Memory B cell (primary cell): Measurements from ENCODE around the gene HASPIN.
"Not testable (repeated sequence)": the region's sequence is repeated elsewhere in the genome, so short reads cannot be mapped to it uniquely, and the experiment has no call there.

Source experiments
- ATAC-seq: fragments of 150-1000 bp; cut with Tn5 transposase; 2 replicates; pipeline ENCODE4 v1.10.0; 2021; ENCODE audit warnings: low read depth, mild to moderate bottlenecking, moderate library complexity
- DNase-seq, 2 donors: peaks; one replicate each; pipeline ENCODE4 v3.0.0; 2022; ENCODE audit warnings: low spot score in 2 of 2
- H3K27ac Mint-ChIP-seq: one replicate; pipeline ENCODE4 v1.8.0; 2022; ENCODE audit warnings: mild to moderate bottlenecking, moderate library complexity, mixed read lengths
- H3K27me3 Mint-ChIP-seq: one replicate; pipeline ENCODE4 v1.8.0; 2022; ENCODE audit warnings: mixed read lengths
- H3K36me3 Mint-ChIP-seq: one replicate; pipeline ENCODE4 v1.8.0; 2022; ENCODE audit warnings: mild to moderate bottlenecking, mixed read lengths
- H3K4me1 Mint-ChIP-seq: one replicate; pipeline ENCODE4 v1.8.0; 2022; ENCODE audit warnings: mixed read lengths
- H3K4me3 Mint-ChIP-seq: one replicate; pipeline ENCODE4 v1.8.0; 2022; ENCODE audit warnings: mild to moderate bottlenecking, moderate library complexity, mixed read lengths
- H3K9me3 Mint-ChIP-seq: one replicate; pipeline ENCODE4 v1.8.0; 2022; ENCODE audit warnings: mixed read lengths

HASPIN gene

DNA sequence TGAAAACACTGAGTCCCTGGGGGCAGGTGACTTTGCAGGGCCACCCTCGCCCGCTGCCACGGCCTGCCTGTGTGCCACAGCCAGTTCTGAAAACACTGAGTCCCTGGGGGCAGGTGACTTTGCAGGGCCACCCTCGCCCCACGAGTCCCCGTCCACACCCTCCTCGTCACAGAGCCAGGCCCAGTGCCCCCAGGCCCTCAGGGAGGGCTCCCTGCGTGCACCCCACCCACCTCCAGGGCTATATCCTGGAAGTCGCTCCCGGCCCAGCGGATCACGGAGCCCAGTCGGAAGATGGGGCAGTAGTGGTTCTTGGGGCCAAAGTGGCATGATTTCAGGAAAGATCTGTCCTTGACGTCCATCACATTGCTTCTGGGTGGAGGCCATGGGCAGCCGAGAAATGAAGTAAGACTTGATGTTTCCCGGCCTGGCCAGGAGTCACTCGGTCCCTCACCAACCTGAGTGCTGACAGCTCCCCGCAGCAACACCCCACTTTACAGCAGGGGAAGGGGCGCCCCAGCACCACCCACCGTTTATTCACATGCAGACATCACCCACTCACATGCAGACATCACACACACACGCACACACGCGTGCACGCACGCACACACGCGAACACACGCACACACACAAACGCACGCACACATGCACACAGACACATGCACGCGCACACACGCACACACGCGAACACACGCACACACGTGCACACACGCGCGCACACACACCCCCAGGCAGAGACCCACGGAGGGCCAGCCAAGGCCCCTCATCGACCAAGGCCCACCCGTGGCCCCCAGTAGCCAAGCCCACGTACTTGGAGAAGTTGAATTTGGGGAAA is 34.2 kb upstream of the HASPIN start:
- H3K4me3 Mint-ChIP-seq, result peak overlapping the region; percentile 78
- ATAC-seq, result no peak
- no peaks in the 10 kb centered on the region for H3K27me3 Mint-ChIP-seq
- H3K4me1 Mint-ChIP-seq, result peaks cover 40% of the 10 kb centered on the region
- peaks cover 30% of the 10 kb centered on the region for H3K36me3 Mint-ChIP-seq
- DNase-seq, result peak in 1 of 2 donors; percentile 50
- no peaks in the 10 kb centered on the region for H3K9me3 Mint-ChIP-seq
- peak overlapping the region; percentile 89 for H3K27ac Mint-ChIP-seq

GRCh38 chr17:3690094-3690715 is 33.5 kb upstream of the HASPIN start:
- Mint-ChIP-seq H3K27ac (peak overlapping the region; percentile 89), H3K4me1 (peaks cover 36% of the 10 kb centered on the region), H3K4me3 (peak overlapping the region; percentile 99), H3K27me3 (no peaks in the 10 kb centered on the region), H3K9me3 (no peaks in the 10 kb centered on the region), H3K36me3 (peaks cover 35% of the 10 kb centered on the region)
- DNase-seq (no peak), ATAC-seq (no peak)

GRCh38 chr17:3691617-3692067 is 32.1 kb upstream of the HASPIN start:
- Mint-ChIP-seq H3K4me3 (peak overlapping the region; percentile 99), H3K36me3 (peaks cover 37% of the 10 kb centered on the region), H3K27ac (peak overlapping the region; percentile 83), H3K9me3 (no peaks in the 10 kb centered on the region), H3K4me1 (peaks cover 35% of the 10 kb centered on the region), H3K27me3 (no peaks in the 10 kb centered on the region)
- ATAC-seq, result no peak
- no peak for DNase-seq

DNA sequence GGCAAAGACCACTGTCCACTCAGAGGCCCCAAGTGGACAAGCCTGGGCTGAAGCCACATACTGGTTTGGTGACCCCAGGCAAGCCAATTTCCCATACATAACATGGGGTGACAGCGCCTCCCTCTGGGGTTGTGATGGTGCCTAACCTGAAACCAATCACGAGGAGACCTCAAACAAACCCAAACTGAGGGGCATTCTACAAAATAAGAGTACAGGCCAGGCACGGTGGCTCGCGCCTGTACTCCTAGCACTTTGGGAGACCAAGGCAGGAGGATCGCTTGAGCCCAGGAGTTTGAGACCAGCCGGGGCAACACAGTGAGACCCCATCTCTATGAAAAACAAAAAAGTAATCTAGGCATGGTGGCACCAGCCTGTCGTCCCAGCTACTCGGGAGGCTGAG is 31.4 kb upstream of the HASPIN start:
- Mint-ChIP-seq H3K4me1 (peaks cover 38% of the 10 kb centered on the region), H3K27ac (peak overlapping the region; percentile 97), H3K9me3 (no peaks in the 10 kb centered on the region), H3K36me3 (peaks cover 37% of the 10 kb centered on the region), H3K27me3 (no peaks in the 10 kb centered on the region), H3K4me3 (peak overlapping the region; percentile 99)
- ATAC-seq (no peak), DNase-seq (no peak)

- no peak for ATAC-seq
- Mint-ChIP-seq H3K9me3 (no peaks in the 10 kb centered on the region), H3K36me3 (peaks cover 36% of the 10 kb centered on the region), H3K27me3 (no peaks in the 10 kb centered on the region), H3K27ac (peak overlapping the region; percentile 97), H3K4me1 (peaks cover 39% of the 10 kb centered on the region), H3K4me3 (peak overlapping the region; percentile 99)
- DNase-seq, result no peak
Measured at GRCh38 chr17:3693141-3693540, 30.6 kb upstream of the HASPIN start.

- peak overlapping the region; percentile 99 for H3K4me3 Mint-ChIP-seq
Measured at GRCh38 chr17:3693829-3694231, 29.9 kb upstream of the HASPIN start.

DNA sequence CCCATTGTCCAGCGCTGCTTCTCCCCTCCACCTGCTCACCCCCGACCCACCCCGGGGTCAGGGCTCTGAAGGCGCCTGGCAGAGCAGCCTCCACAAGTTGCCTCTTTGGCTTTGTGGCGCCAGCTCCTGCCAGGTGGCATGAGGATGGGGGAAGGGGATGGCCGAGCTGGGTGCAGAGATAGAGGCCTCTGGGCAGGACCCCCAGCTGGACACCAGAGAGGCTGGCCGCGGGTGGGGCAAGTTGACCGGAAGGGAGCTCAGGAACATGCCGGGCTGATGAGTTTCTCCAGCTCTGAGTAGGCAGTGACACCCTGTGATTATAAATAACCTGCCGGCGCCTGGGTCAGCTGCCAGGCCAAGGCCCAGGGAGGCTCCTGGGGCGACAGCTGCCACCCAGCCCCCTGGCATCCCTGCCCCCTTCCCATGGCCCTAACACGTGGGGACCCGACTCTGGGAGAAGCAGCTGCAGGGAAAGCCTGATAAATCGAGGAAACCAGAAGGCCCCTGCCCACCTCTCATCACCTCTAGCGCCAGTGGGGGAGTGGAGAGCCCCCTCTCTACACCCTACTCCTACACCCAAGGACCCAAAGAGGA is 28.5 kb upstream of the HASPIN start:
- H3K4me1 Mint-ChIP-seq, result peaks cover 27% of the 10 kb centered on the region
- no peaks in the 10 kb centered on the region for H3K9me3 Mint-ChIP-seq
- peaks cover 21% of the 10 kb centered on the region for H3K36me3 Mint-ChIP-seq
- no peaks in the 10 kb centered on the region for H3K27me3 Mint-ChIP-seq
- peak overlapping the region; percentile 97 for H3K27ac Mint-ChIP-seq
- peak overlapping the region; percentile 99 for H3K4me3 Mint-ChIP-seq
- DNase-seq, result no peak
- no peak for ATAC-seq

More at GRCh38 chr17:3693829-3694231, 29.9 kb upstream of the HASPIN start:
- Mint-ChIP-seq H3K27me3 (no peaks in the 10 kb centered on the region), H3K9me3 (no peaks in the 10 kb centered on the region), H3K36me3 (peaks cover 29% of the 10 kb centered on the region), H3K27ac (peak overlapping the region; percentile 97), H3K4me1 (peaks cover 33% of the 10 kb centered on the region)
- DNase-seq (peak; percentile 65 to 72), ATAC-seq (peak; percentile 67)

- Mint-ChIP-seq H3K27me3 (no peaks in the 10 kb centered on the region), H3K9me3 (no peaks in the 10 kb centered on the region), H3K4me1 (peaks cover 25% of the 10 kb centered on the region), H3K27ac (peak within 1 kb of the TSS; percentile 97), H3K36me3 (peaks cover 17% of the 10 kb centered on the region), H3K4me3 (peak within 1 kb of the TSS; percentile 99)
- ATAC-seq, result peak; percentile 50
- DNase-seq, result peak in 1 of 2 donors; percentile 66
Measured at GRCh38 chr17:3695723-3696411, 27.8 kb upstream of the HASPIN start, which contains the start of gene P2RX5. Gene P2RX5, minus strand, starts transcription at chr17:3696155. Its CDS starts 150 bp downstream, at chr17:3696005.

- no peaks in the 10 kb centered on the region for H3K9me3 Mint-ChIP-seq
- H3K4me1 Mint-ChIP-seq, result peaks cover 17% of the 10 kb centered on the region
- H3K4me3 Mint-ChIP-seq, result peak overlapping the region; percentile 97
- DNase-seq (no peak), ATAC-seq (no peak)
- H3K27ac Mint-ChIP-seq, result peak overlapping the region; percentile 97
- H3K36me3 Mint-ChIP-seq, result peaks cover 14% of the 10 kb centered on the region
- H3K27me3 Mint-ChIP-seq, result no peaks in the 10 kb centered on the region
Measured at GRCh38 chr17:3697103-3697476, 26.6 kb upstream of the HASPIN start.

DNA sequence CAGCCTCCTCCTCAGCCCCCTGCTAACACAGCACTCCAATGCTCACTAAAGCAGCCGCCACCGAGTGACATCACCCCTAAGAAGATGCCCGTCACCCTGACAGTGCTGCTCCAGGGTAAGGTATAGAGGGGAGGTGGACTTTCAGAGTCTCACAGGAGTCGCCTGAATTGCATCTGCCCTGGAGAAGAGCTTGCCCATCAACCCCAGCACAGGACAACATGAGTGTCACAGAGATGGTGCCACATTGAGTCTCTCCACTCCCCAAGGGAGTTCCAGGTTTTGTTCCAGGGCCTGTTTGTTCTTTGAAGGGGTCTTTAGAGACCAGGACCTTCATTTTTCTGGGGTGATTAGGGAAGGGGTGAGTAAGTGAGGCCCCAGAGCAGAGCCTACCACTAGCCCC is 25.6 kb upstream of the HASPIN start:
- DNase-seq, result no peak
- Mint-ChIP-seq H3K36me3 (peaks cover 15% of the 10 kb centered on the region), H3K4me1 (peaks cover 20% of the 10 kb centered on the region), H3K4me3 (no peak overlapping the region), H3K9me3 (peaks cover 2% of the 10 kb centered on the region), H3K27ac (no peak overlapping the region), H3K27me3 (no peaks in the 10 kb centered on the region)
- ATAC-seq, result no peak

DNA sequence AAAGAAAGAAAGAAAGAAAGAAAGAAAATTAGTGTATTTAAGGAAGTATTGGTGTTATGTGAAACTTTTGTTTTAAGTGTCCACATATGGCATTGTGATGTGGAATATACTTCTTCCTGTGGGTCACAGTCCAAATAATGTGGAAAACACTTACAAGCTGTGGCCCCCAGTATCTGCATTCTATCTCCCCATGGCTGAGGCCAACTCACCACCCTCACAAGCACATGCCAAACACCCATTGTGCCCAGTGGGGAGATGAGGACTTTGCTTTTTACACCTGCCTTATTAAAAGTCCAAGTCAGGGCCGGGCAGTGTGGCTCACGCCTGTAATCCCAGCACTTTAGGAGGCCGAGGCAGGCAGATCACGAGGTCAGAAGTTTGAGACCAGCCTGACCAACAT is 23.8 kb upstream of the HASPIN start:
- H3K27me3 Mint-ChIP-seq, result no peaks in the 10 kb centered on the region
- no peak overlapping the region for H3K4me3 Mint-ChIP-seq
- peaks cover 6% of the 10 kb centered on the region for H3K36me3 Mint-ChIP-seq
- H3K27ac Mint-ChIP-seq, result peak overlapping the region; percentile 62
- no peak for ATAC-seq
- no peak for DNase-seq
- H3K9me3 Mint-ChIP-seq, result peaks cover 2% of the 10 kb centered on the region
- peaks cover 17% of the 10 kb centered on the region for H3K4me1 Mint-ChIP-seq

DNA sequence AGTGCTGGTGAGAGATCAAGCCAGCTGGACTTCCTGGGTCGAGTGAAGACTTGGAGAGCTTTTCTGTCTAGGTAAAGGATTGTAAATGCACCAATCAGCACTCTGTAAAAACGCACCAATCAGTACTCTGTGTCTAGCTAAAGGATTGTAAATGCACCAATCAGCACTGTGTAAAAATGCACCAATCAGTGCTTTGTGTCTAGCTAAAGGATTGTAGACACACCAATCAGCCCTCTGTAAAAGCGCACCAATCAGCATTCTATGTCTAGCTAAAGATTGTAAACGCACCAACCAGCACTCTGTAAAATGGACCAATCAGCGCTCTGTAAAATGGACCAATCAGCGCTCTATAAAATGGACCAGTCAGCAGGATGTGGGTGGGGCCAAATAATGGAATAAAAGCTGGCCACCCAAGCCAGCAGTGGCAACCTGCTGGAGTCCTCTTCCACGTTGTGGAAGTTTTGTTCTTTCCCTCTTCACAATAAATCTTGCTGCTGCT is 21.6 kb upstream of the HASPIN start:
- not testable (repeated sequence) for H3K9me3 Mint-ChIP-seq, ATAC-seq, DNase-seq, H3K27ac Mint-ChIP-seq, H3K36me3 Mint-ChIP-seq, H3K27me3 Mint-ChIP-seq, H3K4me3 Mint-ChIP-seq
- H3K4me1 Mint-ChIP-seq, result peaks cover 22% of the 10 kb centered on the region

GRCh38 chr17:3704931-3705717 is 18.6 kb upstream of the HASPIN start:
- ATAC-seq (no peak), DNase-seq (no peak)
- Mint-ChIP-seq H3K9me3 (peaks cover 2% of the 10 kb centered on the region), H3K36me3 (peaks cover 3% of the 10 kb centered on the region), H3K4me1 (peaks cover 31% of the 10 kb centered on the region), H3K27me3 (no peaks in the 10 kb centered on the region), H3K4me3 (no peak overlapping the region), H3K27ac (no peak overlapping the region)
